ENCODE results near the gene ABCB8.

The ABCB8 gene

GRCh38 chr7:151074817-151075661 is 46.8 kb downstream of the ABCB8 start:
- DNase-seq (ENCODE audit: low spot score): no peak

DNA sequence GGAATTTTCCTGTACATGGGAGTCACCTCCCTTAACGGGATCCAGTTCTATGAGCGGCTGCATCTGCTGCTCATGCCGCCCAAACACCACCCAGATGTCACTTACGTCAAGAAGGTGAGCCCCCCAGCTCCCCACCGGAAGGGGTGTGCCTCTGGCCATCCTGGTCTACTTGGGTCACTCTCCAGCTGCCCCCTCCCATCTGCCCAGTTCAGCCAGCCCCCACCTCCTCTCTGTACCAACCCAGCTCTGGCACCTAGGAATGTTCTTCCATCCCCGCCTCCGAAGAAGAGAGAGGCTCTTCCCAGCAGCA is 47.4 kb downstream of the ABCB8 start:
- DNase-seq (ENCODE audit: low spot score): no peak

DNA sequence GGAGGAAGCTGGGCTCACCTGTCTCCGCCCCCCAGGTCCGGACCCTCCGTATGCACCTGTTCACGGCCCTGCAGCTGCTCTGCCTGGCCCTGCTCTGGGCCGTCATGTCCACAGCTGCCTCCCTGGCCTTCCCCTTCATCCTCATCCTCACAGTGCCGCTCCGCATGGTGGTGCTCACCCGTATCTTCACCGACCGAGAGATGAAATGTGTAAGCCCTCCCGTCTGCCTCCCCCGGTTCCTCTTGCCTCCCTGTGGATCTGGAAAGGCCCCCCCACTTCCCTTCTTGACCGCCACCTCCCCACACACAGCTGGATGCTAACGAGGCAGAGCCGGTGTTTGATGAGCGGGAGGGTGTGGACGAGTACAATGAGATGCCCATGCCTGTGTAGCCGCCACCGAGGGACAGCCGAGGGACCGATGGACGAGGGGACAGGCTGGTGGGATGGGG is 47.8 kb downstream of the ABCB8 start:
- DNase-seq (ENCODE audit: low spot score): no peak

DNA sequence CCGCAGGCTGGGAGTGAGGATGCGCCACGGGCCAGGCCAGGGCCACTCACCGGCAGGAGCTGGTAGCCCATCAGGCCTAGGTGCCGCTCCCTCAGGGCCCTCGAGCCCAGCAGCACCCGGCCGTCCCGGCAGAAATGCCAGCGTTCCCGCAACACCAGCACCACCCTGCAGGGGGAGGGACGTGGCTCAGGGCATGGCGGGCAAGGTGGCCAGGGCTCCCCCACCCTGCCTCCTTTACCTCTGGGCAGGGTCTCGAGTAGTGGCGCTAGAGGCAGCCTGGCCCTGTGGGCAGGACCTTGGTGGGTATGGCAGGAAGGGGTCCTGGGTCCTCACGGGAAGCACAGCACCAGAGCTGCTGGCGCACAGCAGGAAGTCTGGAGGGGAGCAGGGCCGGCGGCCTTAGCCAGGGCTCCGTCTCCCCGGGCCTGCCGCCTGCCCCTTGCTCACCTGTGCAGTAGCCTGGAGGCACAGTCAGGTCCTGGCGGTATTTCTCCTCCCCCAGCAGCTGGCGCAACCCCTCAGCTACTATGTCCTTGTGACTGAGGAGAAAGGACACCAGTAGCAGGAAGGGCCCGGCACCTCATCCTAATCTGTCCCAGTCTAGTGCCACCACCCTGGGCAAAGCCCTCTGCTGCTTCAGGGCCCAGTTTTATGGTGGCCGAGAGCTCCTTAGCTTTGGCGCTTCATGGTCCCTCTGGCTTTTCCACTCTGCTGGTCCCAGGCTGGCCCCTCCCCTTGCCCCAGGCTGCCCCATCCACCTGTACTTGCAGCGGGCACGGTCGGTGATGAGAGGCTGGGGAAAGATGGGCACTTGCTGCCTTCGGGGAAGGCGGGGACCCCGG is 48.8 kb downstream of the ABCB8 start:
- no peak for DNase-seq (ENCODE audit: low spot score)

DNA sequence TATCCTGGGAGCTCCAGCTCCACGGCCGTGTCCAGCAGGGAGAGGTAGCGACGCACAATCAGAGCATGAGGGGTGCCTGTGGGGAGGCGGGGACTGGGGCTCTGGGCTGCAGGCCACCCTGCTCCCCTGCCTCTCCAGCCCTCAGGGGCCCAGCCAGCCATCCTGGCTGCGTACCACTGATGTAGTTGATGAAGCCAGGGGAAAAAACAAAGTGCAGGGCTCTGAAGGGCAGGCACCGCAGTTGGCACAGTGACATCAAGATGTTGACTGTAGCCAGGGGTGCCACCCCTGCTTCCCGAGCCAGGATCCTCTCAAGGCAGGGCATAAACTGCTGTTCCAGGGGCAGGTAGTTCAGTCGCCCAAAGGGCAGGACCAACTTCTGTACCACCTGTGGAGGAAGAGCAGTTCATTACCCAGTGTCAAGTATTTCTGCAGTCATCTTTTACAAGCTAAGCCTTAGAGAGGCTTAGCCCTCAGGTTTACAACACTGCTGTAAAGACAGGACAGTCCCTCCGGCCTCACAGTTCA is 49.5 kb downstream of the ABCB8 start:
- no peak for DNase-seq (ENCODE audit: low spot score)

GRCh38 chr7:151078233-151079040 is 50.2 kb downstream of the ABCB8 start:
- DNase-seq (ENCODE audit: low spot score): no peak

- DNase-seq (ENCODE audit: low spot score): no peak
Observed at GRCh38 chr7:151079199-151079910, 51.1 kb downstream of the ABCB8 start.

- DNase-seq (ENCODE audit: low spot score): no peak
Observed at GRCh38 chr7:151080067-151080521, 51.8 kb downstream of the ABCB8 start.

GRCh38 chr7:151080522-151081169 is 52.4 kb downstream of the ABCB8 start, which contains the start of gene FASTK:
Gene FASTK (minus strand): TSS chr7:151080809. CDS start chr7:151080766, 43 bp downstream.
- peak; percentile 93 for DNase-seq (ENCODE audit: low spot score)

DNA sequence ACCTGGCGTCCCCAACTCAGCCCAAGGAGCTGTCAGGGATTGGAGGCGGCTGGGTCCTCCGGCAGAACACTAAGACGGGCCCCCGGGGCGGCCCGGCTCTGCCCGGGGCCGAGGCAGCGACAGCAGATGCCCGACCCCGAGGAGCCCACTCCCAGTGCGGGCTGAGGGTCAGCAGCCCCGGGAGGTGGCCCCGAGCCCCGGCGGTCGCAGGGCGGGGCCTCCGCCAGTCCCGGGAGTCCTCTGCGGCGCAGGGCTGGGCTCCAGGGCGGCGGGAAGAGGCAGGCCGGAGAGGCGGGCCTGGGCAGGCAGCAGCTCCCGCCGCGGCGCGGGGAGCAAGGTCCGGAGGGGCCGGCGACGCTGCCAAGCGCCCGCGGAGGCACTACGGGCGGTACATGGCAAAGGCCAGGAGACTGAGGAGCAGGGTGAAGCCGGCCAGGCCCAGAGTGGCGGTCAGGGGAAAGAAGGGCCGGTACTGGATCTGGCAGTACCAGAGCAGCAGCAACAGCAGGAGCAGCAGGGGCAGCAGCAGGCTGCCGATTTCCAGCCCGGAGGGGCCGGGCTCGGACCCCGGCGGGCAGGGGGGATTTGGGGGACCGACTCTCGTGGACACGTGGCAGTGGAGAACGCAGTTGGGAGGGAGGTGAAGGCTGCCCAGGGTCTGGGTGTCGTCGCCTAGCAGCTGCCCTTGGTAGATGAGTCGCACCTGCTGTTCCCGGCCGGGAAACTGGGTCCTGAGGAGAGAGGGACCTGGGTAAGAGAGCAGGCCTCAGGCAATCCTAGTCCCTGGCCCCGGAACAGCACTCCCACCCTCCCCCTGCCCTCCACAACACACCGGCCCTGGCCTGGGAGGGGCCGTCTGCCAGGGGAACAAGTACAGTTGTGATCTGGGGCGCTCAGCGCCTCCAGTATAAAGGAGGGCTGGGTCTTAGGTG is 53.2 kb downstream of the ABCB8 start:
- DNase-seq (ENCODE audit: low spot score): peak; percentile 21

GRCh38 chr7:151082141-151083070 is 54.2 kb downstream of the ABCB8 start:
- no peak for DNase-seq (ENCODE audit: low spot score)

DNA sequence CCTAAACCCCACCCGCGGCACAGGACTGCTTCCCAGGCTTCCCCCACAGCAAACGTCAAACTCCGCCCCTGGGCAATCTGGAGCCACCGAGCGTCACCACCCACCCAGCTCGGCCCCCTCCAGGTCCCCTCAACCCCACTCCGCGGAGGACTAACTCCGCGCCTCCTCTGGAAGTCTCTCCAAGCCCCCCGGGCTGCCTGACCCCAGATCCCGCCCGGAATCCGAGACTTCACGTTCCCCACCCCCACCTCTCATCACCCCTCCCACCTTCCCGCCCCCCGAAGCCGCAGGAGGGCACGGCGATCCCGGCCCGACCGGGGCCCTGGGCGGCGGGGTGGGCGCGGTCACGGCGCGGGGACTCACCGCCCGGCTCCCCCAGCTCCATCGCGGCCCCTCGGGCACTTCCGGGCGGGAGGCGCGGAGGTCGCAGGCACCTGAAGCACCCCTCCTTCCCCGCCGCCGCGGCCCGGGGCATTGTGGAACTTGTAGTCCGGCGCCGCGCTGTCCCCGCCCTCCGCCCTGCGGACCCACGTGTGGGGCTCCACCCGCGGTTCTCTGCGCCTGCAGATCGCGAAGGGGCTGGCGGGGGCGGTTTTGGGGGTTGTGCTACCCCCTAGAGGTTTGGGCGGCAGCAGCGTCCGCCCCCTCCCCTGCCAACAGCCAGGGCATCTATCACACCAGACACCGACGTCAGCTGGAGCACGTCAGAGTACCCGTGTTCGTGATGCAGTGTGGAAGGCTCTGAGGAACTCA is 55.0 kb downstream of the ABCB8 start, which contains the start of gene TMUB1:
Gene TMUB1, minus strand, starts transcription at position 423 of the 753 bp plus-strand sequence. CDS start 930 bp downstream, outside the sequence.
- DNase-seq (ENCODE audit: low spot score): peak; percentile 53

DNA sequence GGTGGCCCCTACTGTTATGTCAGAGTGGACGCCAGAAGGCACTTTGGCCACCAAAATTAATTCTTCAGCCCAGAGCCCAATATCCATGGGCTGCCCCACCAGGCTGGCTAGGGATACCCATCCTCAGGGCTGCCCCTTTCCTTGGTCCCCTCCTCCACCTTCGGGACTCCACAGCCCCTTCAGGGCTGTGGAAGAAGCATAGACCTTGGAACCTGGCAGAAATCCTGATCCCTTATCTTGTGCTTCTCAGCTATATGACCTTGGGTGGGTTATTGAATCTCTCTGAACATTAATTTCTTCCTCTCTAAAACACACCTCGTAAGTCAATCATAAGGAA is 55.5 kb downstream of the ABCB8 start:
- DNase-seq (ENCODE audit: low spot score): no peak

DNA sequence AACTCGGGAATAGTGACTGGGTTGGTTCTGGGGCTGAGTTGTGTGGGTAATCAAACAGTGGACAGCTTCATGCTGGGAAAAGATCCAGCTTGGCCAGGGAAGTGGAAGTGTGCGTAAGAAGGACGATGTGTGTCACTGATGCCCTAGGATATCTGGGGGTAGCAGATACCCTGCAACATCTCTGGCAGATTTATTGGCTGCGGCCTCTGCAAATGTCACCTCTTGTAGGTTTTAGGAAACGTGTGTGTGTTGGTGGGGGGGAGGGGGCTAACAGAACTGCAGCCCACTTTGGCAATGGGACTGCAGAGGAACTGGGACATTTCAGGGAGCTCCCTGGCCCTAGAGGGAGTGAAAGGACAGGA is 57.1 kb downstream of the ABCB8 start:
- DNase-seq (ENCODE audit: low spot score): peak; percentile 19

GRCh38 chr7:151085691-151086620 is 57.7 kb downstream of the ABCB8 start, which contains the start of gene AGAP3:
Gene AGAP3 (plus strand): TSS chr7:151086475. CDS start chr7:151086742, 267 bp downstream.
- peak; percentile 78 for DNase-seq (ENCODE audit: low spot score)

DNA sequence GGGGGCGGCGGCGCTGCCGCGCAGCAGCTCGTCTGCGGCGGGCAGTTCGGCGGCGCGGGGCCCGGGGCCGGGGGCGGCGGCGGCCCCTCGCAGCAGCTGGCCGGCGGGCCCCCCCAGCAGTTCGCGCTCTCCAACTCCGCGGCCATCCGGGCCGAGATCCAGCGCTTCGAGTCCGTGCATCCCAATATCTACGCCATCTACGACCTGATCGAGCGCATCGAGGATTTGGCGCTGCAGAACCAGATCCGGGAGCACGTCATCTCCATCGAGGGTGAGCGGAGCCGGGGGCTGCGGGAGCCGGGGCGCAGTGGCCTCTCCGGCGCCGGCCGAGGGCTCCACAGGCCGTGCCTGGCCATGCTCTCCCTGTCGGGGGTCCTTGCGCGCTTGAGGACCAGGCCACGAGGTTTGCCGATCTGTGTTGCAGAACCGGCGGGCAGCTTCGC is 58.6 kb downstream of the ABCB8 start:
- DNase-seq (ENCODE audit: low spot score): no peak
